ENCODE results near the gene SLC25A33. TPM values are rescaled to one million over a fixed set of nuclear protein-coding genes. Genes with fewer than 3 reads are reported as not detected.

SLC25A33 gene
- total RNA-seq, 1 donor from 2014 or later = 4.6 TPM

- DNase-seq (ENCODE audit: low read depth in 2 of 2) = no peak
These were observed 61.9 kb downstream of the SLC25A33 start for GRCh38 chr1:9600861-9601834.

GRCh38 chr1:9601942-9602793 lies 62.9 kb downstream of the SLC25A33 start:
- no peak for DNase-seq (ENCODE audit: low read depth in 2 of 2)

DNA sequence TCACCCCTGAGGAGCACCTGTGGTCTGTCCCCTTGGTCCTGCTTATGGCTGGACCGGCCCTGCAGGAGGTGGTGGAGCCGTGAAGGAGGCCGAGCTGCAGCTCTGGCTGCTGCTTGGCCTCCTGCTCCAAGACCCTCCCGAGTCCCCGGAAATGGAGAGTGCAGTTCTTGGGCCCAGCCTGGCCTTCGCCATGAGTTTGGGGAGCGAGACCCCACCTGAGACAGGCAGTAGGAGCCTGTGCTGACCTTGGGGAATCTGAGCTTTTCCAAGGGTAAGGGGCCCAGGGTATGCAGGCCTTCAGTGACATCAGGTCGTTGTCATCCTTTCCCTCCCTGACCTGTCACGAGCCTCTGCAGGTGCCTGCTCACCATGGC lies 63.5 kb downstream of the SLC25A33 start:
- DNase-seq (ENCODE audit: low read depth in 2 of 2) = no peak

GRCh38 chr1:9603307-9603706 lies 64.0 kb downstream of the SLC25A33 start:
- no peak for DNase-seq (ENCODE audit: low read depth in 2 of 2)

DNA sequence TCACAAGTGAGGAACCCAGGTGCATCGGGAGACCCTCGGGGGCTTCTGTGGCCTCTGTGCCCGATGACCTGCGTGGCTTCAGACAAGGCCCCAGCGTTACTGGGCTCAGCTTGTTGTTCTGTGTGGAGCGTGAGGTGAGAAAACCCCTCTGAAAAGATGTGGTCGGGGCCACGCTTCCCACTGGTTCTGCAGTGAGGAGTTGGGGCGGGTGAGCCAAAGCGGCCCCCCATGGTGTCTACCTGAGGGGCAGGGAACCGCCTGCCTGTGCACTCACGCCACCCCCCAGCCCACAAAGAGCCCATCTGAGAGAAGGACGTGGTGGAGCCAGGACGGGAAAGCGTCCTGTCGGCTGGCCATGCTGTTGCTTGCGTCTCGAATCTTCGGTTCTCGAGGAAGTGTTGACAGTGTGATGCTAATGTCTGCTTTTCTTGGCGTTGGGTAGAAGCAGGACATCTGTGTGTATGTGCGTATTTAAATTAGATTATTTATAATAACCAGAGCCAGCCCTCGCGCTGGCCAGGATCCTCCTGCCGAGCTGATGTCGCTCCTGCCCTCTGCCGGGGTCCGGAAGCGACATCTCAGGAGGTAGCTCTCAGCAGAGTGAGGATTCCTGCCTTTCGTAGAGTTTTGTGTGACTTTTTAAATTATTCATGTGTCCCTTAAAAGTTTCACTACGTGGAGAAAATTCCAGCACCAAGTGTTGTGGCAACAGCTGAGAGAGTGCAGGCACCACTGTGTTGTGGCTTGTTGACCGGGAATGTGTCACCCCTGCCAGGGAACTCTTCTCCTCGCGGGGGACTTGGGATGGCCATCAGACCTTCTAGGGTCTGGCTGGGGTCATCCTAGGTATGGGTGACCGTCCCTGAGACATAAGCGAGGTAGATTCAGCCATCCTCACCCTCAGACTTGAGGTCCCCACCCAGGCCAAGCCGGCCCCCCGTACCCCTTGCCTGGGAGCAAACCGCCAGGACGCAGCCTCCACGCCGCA lies 64.8 kb downstream of the SLC25A33 start:
- DNase-seq (ENCODE audit: low read depth in 2 of 2) = no peak

DNA sequence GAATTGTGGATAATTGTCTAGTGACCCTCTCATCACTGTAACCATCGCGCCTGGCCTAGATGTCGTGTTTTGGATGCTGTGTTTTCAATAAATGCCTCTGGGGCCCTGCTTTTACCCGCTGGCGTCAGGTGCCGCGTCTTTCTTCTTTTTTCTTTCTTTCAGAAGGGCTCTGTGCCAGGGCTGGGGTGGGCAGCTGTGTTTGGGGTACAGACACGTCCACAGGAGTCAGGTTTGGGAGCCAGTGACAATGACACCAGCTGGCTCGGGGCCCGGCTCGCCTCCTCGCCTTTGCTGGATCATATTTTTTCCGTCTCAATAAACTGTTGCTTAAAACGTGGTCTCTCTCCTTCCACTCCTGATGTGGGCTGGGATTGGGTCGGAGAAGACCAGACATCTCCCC lies 65.6 kb downstream of the SLC25A33 start:
- no peak for DNase-seq (ENCODE audit: low read depth in 2 of 2)

- DNase-seq (ENCODE audit: low read depth in 2 of 2) = no peak
These were observed 66.7 kb downstream of the SLC25A33 start for GRCh38 chr1:9605946-9606455.

GRCh38 chr1:9606458-9606857 lies 67.2 kb downstream of the SLC25A33 start:
- no peak for DNase-seq (ENCODE audit: low read depth in 2 of 2)

DNA sequence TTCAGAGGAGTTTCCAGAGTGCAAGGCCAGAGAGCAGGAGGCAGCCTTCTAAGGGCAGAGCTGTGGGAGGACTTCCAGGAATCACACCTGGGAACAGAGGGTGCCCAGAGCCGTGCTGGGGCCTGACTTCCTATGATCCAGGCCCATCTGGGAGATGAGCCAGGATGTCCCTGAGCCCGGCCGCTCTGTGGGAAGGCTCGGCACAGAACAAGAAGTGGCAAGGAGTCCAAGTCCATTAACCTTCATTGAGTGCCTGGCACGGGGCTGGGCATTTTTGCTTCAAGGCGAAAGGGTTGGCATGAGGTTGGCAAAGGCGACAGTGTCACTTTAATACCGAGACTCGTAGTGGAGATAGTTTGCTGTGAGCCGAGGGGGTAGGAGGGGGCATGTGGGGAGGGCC lies 67.7 kb downstream of the SLC25A33 start:
- DNase-seq (ENCODE audit: low read depth in 2 of 2) = no peak

DNA sequence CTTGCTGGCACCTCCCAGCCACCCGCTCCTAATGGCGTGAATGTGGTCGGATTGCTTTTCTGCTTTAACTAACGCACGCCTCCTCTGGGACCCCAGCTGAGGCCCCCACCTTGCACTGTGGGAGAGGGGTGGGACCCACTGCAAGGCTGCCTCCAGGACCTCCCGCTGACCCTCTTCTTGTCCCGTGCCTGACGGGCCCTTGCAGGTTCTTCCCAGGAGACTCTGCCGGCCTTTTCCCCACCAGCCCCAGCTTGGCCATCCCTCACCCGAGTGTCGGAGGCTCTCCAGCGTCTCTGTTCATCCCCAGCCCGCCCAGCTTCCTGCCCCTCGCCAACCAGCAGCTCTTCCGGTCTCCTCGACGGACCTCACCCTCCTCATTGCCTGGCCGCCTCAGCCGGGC lies 68.1 kb downstream of the SLC25A33 start:
- no peak for DNase-seq (ENCODE audit: low read depth in 2 of 2)

DNA sequence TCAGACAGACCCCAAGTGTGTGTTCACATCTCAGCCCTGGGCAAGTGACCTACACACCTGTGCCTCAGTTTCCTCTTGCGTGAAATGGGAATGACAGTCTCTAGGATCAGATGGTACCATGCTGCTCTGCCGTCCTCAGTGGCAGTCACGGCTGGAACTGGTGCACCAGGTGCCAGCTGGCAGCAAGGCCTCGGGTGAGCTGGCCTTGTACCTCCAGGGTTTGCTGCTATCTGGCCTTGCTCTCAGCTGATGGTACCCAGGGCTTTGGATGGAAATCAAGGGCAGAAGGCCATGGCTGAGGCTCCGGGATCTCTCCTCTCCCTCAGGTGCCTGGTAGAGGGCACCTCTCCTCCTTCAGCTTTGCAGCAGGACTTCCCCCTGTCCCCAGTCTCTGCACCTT lies 70.7 kb downstream of the SLC25A33 start:
- DNase-seq (ENCODE audit: low read depth in 2 of 2) = no peak

DNA sequence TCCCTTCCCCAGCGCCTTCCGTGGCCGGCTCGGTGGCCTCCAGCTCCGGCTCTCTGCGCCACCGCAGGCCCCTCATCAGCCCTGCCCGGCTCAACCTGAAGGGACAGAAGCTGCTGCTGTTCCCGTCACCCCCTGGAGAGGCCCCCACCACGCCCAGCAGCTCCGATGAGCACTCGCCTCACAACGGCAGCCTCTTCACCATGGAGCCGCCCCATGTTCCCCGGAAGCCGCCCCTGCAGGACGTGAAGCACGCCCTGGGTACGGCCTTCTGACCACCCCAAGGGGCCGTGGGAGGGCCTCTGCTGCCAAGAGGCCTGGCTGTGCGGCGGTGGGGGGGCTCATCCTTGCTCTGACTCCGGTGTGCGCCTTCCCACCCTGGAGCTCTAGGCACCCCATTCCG lies 71.3 kb downstream of the SLC25A33 start:
- no peak for DNase-seq (ENCODE audit: low read depth in 2 of 2)

DNA sequence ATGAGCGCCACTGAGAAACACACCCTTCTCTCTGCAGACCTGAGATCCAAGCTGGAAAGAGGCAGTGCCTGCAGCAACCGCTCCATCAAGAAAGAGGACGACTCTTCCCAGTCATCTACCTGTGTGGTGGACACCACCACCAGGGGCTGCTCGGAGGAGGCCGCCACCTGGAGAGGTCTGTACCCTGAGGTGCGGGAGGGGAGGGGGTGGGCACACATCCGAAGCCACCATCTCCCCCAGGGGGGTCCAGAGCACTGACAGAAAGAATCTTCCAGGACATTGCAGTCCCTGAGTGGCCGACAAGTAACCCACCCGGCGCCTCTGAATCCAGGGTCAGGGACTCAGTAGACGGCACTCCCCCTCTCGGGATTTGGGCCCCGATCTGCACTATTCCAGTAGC lies 72.5 kb downstream of the SLC25A33 start:
- DNase-seq (ENCODE audit: low read depth in 2 of 2) = no peak

- no peak for DNase-seq (ENCODE audit: low read depth in 2 of 2)
These were observed 73.0 kb downstream of the SLC25A33 start for GRCh38 chr1:9612162-9612845.

DNA sequence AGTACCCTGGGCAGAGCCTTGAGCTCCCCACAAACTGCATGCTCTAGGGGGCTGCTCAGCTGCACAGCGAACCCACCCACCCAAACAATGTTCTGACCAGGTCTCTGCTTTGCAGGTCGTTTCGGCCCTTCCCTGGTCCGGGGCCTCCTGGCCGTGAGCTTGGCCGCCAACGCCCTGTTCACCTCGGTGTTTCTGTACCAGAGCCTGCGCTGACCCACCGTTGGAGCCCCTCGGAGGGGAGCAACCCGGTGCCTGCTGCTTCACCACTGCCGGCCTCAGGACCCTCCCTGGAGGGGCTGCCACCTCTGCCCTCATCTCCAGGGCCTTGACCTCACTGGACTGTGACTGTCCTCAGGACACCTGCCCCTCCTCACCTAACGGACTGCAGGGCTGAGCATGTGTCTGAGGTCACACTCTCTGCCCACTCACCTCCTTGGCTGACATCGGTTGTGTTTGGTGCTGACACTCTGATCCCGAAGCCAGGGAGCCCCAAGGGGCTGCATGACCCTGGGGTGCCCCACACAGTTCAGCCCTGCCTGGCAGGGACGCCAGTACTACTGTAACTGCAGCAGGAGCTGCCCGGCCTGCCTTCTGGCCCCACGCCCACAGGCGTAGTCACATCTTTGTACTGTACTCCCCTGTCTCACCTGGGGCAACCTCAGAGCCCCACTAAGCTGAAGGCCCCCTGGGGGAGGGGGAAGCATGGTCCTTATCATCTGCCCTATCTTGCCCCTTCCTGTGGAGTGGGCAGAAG lies 73.8 kb downstream of the SLC25A33 start:
- DNase-seq (ENCODE audit: low read depth in 2 of 2) = no peak

GRCh38 chr1:9613625-9614299 lies 74.5 kb downstream of the SLC25A33 start:
- DNase-seq (ENCODE audit: low read depth in 2 of 2) = no peak

GRCh38 chr1:9615316-9616063 lies 76.2 kb downstream of the SLC25A33 start:
- peak; percentile 49 to 54 for DNase-seq (ENCODE audit: low read depth in 2 of 2)

DNA sequence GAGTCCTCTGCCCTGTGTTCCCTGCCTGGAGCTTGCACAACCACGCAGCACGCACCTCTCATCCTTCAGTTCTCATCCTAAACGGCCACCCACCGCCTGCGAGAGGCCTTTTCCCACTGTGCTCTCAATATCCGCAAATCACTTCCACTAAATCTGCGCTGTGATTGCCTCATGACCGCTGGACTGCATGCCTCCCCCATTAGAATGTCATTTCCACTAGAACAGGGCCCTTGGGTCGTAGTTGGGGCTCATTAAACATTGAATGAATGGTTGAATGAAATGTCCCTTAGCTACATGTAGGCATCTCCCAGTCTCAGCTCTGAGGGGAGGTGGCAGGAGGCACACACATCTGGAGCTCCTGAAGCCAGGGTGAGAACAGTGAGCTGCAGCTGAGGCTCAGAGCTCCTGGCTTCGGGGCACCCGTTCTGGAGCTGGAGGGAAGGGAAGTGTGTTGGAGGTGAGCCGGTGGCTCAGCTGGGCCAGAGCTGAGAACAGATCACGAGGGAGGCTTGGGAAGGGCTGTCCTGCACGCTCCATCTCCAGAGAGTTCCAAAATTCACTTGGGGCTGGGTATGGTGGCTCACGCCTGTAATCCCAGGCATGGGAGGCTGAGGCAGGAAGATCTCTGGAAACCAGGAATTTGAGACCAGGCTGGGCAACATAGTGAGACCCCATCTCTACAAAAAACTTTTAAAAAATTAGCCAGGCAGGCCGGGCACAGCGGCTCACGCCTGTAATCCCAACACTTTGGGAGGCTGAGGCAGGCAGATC lies 79.8 kb downstream of the SLC25A33 start:
- no peak for DNase-seq (ENCODE audit: low read depth in 2 of 2)
